ENCODE results near the gene CYBC1. TPM values are rescaled to one million over a fixed set of nuclear protein-coding genes. Genes with fewer than 3 reads are reported as not detected.

Gene CYBC1
- total RNA-seq, 3 donors from 2014 or later: 79.2 to 90.5 (median 81.0) TPM

DNA sequence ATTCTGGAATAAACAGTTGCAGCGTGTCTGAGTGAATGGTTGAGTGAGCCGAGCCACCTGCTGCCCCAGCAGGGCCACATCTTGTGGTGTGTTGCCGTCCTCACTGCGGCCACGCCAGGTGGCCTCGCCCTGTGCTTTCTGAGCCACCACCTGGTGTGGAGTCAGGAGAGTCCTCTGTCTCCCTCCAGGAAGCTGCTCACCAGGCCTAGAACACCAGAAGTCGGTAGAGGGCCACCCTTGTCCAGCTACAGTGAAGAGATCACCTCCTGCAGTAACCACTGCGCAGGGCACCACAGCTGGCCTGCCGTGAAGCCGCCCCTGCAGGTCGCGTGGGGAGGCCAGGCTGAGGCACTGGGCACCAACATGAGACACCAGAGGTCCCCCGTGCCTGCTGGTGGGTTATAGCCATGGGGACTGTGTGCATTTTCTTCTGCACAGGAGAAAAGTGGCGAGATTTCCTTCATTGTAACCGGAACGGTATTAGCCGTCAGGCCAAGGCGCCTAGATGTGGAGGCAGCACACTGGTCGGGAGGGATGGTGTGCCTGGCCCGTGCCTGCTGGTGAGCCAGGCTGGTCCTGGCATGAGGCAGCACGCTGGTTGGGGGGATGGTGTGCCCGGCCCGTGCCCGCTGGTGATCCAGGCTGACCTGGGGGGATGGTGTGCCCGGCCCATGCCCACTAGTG, 40.1 kb upstream of the CYBC1 start:
- peak; percentile 14 for ATAC-seq
- TF ChIP-seq, protein P1, sequence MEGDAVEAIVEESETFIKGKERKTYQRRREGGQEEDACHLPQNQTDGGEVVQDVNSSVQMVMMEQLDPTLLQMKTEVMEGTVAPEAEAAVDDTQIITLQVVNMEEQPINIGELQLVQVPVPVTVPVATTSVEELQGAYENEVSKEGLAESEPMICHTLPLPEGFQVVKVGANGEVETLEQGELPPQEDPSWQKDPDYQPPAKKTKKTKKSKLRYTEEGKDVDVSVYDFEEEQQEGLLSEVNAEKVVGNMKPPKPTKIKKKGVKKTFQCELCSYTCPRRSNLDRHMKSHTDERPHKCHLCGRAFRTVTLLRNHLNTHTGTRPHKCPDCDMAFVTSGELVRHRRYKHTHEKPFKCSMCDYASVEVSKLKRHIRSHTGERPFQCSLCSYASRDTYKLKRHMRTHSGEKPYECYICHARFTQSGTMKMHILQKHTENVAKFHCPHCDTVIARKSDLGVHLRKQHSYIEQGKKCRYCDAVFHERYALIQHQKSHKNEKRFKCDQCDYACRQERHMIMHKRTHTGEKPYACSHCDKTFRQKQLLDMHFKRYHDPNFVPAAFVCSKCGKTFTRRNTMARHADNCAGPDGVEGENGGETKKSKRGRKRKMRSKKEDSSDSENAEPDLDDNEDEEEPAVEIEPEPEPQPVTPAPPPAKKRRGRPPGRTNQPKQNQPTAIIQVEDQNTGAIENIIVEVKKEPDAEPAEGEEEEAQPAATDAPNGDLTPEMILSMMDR (IDR thresholded peaks at IDR 0.05): no peak
- Histone ChIP-seq H3K36me3 (ENCODE audit: low read depth) (peaks cover 4% of the 10 kb centered on the region), H3K4me1 (ENCODE audit: low read depth) (peaks cover 11% of the 10 kb centered on the region), H3K9me3 (no peaks in the 10 kb centered on the region), H3K4me3 (no peak overlapping the region)
- intact Hi-C loops (cut with DNase I, micrococcal nuclease): no loop called here
- peak in 1 of 3 donors; percentile 52 for DNase-seq

GRCh38 chr17:82489851-82490511, 39.4 kb upstream of the CYBC1 start:
- TF ChIP-seq, protein P1 (IDR thresholded peaks at IDR 0.05): no peak
- DNase-seq: no peak
- intact Hi-C loops (cut with DNase I, micrococcal nuclease): no loop called here
- Histone ChIP-seq H3K4me1 (ENCODE audit: low read depth) (peaks cover 5% of the 10 kb centered on the region), H3K9me3 (no peaks in the 10 kb centered on the region), H3K4me3 (no peak overlapping the region), H3K36me3 (ENCODE audit: low read depth) (peaks cover 10% of the 10 kb centered on the region)
- no peak for ATAC-seq

DNA sequence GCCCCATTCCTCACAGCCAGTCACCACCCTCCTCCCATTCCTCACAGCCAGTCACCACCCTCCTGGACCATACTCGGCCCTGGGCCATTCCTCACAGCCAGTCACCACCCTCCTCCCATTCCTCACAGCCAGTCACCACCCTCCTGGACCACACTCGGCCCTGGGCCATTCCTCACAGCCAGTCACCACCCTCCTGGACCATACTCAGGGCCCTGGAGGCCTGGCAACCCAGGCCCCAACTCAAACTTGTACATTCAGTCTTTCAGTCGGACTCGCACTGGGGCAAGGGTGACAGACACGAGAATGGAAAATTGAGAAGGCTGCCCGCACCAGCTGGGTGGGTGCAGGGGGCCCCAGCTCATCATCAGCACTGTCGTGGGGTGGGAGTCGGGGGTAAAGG, 38.6 kb upstream of the CYBC1 start:
- intact Hi-C loops (cut with DNase I, micrococcal nuclease): no loop called here
- TF ChIP-seq, protein P1 (IDR thresholded peaks at IDR 0.05): no peak
- Histone ChIP-seq H3K36me3 (ENCODE audit: low read depth) (peaks cover 19% of the 10 kb centered on the region), H3K9me3 (no peaks in the 10 kb centered on the region), H3K4me1 (ENCODE audit: low read depth) (peaks cover 5% of the 10 kb centered on the region), H3K4me3 (no peak overlapping the region)
- ATAC-seq (peak; percentile 7), DNase-seq (no peak)

GRCh38 chr17:82487910-82488309, 37.4 kb upstream of the CYBC1 start:
- ATAC-seq: no peak
- Histone ChIP-seq H3K4me3 (no peak overlapping the region), H3K9me3 (no peaks in the 10 kb centered on the region), H3K4me1 (ENCODE audit: low read depth) (peaks cover 8% of the 10 kb centered on the region), H3K36me3 (ENCODE audit: low read depth) (peaks cover 21% of the 10 kb centered on the region)
- TF ChIP-seq, protein P1 (IDR thresholded peaks at IDR 0.05): no peak
- intact Hi-C loops (cut with DNase I, micrococcal nuclease): no loop called here
- DNase-seq: no peak

- intact Hi-C loops (cut with DNase I, micrococcal nuclease): no loop called here
- Histone ChIP-seq H3K4me1 (ENCODE audit: low read depth) (peaks cover 8% of the 10 kb centered on the region), H3K9me3 (no peaks in the 10 kb centered on the region), H3K4me3 (no peak overlapping the region), H3K36me3 (ENCODE audit: low read depth) (peaks cover 21% of the 10 kb centered on the region)
- TF ChIP-seq, protein P1 (IDR thresholded peaks at IDR 0.05): no peak
- DNase-seq (peak; percentile 57 to 63 (median 59)), ATAC-seq (peak; percentile 70)
These were observed 35.9 kb upstream of the CYBC1 start for GRCh38 chr17:82486231-82487094.

Measured in mucosa of descending colon (tissue), 3 donors.